Fibroblast of lung (primary cell): ENCODE data around the gene KCNIP3.

Source experiments
- EZH2 ChIP-seq: IDR thresholded peaks from 2 replicates; pipeline ENCODE4 v1.5.1; 2012; ENCODE audit warnings: low read length, control low read depth, mild to moderate bottlenecking; ENCODE audit errors: missing control alignments
- TF ChIP-seq, protein P1 (sequence below), 2 donors: IDR thresholded peaks in 1 of 2; conservative IDR thresholded peaks in 1 of 2; 1 replicate in 1 of 2; 2 replicates in 1 of 2; pipeline ENCODE4 v1.5.1; 2011 to 2012; ENCODE audit warnings: low read length in 2 of 2, control low read depth in 1 of 2, inconsistent platforms in 1 of 2, low read depth in 1 of 2, mild to moderate bottlenecking in 1 of 2

DNA sequence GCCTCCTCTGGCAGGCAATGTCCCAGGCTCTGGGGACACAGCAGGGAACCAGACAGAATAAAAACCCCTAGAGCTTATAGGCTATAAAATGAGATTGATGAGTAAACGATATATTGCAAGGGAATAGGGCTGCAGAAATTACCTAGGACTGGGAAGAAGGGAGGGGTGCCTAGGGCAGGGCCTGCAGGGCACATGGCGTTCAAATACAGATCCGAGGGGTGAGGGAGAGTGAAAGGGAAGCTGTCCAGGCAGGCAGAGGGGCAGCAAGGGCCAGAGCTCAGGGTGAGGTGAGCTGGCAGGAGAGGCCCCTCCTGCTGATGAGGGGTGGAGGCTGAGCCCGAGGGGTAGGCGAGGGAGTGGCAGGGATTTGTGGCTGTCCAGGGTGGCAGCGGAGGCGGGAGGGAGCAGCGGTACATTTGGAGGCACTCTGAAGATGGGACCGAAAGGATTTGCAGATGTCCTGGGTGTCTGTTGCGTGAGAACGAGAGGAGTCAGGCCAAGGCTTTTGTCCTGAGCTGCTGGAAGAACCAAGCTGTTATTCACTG is 33.7 kb downstream of the KCNIP3 start:
- TF ChIP-seq, protein P1, sequence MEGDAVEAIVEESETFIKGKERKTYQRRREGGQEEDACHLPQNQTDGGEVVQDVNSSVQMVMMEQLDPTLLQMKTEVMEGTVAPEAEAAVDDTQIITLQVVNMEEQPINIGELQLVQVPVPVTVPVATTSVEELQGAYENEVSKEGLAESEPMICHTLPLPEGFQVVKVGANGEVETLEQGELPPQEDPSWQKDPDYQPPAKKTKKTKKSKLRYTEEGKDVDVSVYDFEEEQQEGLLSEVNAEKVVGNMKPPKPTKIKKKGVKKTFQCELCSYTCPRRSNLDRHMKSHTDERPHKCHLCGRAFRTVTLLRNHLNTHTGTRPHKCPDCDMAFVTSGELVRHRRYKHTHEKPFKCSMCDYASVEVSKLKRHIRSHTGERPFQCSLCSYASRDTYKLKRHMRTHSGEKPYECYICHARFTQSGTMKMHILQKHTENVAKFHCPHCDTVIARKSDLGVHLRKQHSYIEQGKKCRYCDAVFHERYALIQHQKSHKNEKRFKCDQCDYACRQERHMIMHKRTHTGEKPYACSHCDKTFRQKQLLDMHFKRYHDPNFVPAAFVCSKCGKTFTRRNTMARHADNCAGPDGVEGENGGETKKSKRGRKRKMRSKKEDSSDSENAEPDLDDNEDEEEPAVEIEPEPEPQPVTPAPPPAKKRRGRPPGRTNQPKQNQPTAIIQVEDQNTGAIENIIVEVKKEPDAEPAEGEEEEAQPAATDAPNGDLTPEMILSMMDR (conservative IDR thresholded peaks at IDR 0.05 in 1 of 2, IDR thresholded peaks at IDR 0.05 in 1 of 2; ENCODE audit: low read depth in 1 of 2, low read length in 2 of 2) = no peak
- no peak for TF ChIP-seq EZH2
